ENCODE measurements around the gene ERMN.

DNA sequence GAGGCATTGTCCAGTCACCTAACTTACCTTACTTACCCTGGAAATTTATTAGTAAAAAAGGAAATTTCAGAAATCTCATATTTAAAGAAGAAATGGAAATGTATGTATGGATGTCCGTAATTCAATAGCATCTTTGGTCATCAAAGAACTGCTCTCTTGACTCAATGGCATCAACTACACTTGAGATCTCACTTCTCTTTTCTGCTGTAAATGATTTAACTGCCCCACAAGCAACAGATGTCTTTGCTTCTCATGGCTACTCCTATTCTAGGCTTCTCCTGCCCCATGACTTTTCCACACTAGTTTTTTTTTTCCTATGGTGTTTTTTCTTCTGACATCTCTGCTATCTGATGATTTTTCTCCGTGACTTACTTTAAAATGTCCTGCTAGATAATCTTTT, 34.0 kb upstream of the ERMN start:
- TF ChIP-seq POLR2AphosphoS5 (IDR thresholded peaks at IDR 0.05) = no peak
- TF ChIP-seq, protein P1, sequence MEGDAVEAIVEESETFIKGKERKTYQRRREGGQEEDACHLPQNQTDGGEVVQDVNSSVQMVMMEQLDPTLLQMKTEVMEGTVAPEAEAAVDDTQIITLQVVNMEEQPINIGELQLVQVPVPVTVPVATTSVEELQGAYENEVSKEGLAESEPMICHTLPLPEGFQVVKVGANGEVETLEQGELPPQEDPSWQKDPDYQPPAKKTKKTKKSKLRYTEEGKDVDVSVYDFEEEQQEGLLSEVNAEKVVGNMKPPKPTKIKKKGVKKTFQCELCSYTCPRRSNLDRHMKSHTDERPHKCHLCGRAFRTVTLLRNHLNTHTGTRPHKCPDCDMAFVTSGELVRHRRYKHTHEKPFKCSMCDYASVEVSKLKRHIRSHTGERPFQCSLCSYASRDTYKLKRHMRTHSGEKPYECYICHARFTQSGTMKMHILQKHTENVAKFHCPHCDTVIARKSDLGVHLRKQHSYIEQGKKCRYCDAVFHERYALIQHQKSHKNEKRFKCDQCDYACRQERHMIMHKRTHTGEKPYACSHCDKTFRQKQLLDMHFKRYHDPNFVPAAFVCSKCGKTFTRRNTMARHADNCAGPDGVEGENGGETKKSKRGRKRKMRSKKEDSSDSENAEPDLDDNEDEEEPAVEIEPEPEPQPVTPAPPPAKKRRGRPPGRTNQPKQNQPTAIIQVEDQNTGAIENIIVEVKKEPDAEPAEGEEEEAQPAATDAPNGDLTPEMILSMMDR (IDR thresholded peaks at IDR 0.05) = no peak
- no peak for TF ChIP-seq POLR2A (IDR thresholded peaks at IDR 0.05)

Data from breast epithelium (tissue), 3 donors.